Stimulated activated CD8-positive, alpha-beta memory T cell treated with anti-CD3 and anti-CD28 coated beads, Interleukin-4, amount 100 ng/mL, for 1 hour (primary cell): Measurements from ENCODE around the gene CHAD.

Experiments
- DNase-seq, 2 donors: peaks; one replicate each; pipeline ENCODE4 v3.0.0-alpha.2; 2020; ENCODE audit warnings: low read depth in 2 of 2, low spot score in 1 of 2

CHAD gene, protein sequence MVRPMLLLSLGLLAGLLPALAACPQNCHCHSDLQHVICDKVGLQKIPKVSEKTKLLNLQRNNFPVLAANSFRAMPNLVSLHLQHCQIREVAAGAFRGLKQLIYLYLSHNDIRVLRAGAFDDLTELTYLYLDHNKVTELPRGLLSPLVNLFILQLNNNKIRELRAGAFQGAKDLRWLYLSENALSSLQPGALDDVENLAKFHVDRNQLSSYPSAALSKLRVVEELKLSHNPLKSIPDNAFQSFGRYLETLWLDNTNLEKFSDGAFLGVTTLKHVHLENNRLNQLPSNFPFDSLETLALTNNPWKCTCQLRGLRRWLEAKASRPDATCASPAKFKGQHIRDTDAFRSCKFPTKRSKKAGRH

GRCh38 chr17:50468304-50469207, at the start of gene CHAD:
Gene CHAD (minus strand): TSS chr17:50468880. CDS start chr17:50468813, 67 bp downstream.
- DNase-seq = no peak

GRCh38 chr17:50517504-50518383, 49.1 kb upstream of the CHAD start:
- no peak for DNase-seq

DNA sequence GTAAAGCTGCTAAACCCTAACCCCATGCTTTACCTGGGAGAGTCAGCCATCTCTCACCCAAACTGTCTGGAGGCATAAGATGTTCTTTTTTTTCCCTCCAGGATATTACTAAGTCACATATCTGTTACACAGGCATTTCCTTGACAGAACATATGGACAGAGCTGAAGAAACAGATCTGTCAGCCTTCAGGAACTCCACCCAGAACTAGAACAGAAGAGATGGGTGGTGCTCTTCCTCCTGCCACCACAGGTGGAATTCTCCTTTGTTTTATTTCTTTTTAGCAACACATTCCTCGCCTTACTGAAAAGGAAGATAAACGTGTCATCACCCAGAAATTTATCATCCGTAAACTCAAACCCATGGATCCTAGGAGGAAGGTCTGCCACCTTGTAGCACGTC, 48.3 kb upstream of the CHAD start:
- no peak for DNase-seq

DNA sequence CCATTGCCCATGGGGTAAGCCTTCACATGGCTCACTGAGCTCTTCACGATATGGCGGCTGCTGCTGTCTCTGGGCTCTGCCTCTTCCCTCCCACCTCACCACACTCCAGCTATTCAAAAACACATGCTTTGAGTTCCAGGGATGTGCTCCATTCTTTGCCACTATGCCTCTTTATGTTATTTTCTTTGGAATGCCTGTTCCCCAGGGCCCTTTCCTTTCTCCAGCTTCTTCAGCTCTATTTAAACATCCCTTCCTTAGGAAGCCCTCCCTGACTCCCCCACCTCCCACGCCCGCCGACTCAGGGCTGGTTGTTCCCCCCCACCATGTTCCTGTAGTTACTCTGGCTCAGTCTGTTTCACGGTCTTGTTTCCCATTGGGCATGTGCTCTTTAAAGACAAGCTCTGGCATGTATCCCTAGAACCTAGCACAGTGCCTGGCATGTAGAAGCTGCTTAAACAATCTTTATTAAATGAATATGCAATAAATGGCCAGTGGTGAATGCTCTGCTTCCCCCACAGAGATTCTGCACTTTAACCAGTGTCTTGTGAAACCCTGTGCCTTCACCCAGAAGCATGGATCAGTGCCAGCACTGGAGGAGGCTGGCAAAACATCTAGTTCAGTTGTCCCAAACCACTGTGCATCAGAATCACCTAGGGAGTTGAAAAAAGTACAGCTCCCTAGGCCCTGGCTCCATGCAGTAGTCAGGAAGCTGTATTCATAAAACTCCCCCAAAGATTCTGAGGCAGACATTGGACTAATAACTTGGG, 46.4 kb upstream of the CHAD start:
- DNase-seq = no peak

GRCh38 chr17:50514388-50514787, 45.7 kb upstream of the CHAD start:
- no peak for DNase-seq

DNA sequence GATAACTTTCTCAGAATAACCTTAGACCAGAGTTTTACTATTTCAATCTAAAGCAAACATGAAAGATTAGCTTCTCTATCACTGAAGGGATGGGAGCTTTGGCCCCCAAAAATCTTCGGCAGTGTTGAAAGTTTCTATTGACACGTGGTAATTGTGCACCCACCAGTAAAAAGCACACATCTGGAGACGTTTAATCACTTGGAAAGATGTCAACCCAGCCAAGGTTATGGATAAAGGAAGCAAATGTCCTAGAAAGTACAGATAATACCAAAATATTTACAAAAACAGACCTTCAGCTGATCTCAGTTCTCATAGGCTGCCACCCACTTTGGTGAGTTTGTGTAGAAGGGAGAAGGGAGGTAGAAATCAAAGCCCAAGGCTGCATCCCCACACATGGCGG, 44.8 kb upstream of the CHAD start:
- no peak for DNase-seq

DNA sequence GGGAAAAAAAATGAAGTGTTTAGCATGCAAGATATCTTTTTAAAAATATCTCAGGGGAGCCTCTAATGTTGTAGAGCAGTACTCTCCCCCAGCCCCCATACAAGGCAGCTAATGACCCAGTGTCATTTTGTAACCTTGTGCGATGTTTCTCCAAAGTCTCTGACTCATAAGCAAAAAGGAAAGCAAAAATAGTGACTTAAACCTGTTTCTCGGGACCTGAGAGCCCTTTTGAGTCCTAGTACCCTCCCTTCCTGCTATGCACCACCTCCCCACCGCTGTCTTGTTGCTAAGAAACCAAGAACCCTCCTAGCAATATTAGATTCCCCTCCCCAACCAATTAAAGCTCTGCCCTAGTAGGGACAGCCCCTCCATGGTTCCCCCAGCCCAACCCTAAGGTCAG, 42.4 kb upstream of the CHAD start:
- DNase-seq = no peak

GRCh38 chr17:50508573-50509460, 40.1 kb upstream of the CHAD start:
- DNase-seq = no peak

DNA sequence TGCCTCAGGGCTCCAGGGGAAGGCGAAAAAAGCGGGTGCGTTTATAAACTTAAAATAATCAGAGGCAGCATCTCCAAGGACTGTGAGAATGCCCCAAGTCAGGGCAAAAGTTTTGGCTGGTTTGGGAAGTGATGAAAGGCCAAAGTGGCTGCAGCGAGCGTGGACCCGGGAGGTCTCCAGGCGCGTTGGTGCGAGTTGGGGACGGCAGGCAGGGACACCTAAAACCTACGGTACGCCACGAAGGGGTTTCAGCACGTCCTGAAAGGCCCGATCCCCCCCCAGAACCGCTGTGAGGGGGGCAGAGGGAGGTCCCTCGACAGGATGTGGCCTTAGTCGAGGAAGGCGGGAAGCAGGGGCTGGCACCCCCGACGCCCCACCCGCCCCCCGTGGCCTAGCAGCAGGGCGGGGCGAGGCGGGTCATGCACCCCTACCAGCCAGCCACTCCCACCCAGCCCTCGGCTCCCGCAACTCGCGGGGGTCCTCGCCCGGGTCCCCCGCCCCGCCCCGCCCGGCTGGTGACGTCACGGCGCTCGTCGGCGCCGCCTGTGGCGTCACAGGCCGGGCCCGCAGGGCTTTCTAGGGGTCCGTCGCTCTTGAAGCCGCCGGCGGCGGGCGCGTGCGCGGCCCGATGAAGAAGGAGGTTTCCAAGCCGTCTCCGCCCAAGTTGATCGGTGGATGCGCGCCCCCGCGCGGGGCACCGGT, 39.3 kb upstream of the CHAD start, which contains the start of gene MYCBPAP:
Gene MYCBPAP, plus strand, starts transcription at position 569 of the 702 bp plus-strand sequence. CDS start 236 bp downstream, outside the sequence.
- peak; percentile 19 to 60 for DNase-seq

GRCh38 chr17:50506298-50506697, 37.6 kb upstream of the CHAD start:
- DNase-seq = no peak

DNA sequence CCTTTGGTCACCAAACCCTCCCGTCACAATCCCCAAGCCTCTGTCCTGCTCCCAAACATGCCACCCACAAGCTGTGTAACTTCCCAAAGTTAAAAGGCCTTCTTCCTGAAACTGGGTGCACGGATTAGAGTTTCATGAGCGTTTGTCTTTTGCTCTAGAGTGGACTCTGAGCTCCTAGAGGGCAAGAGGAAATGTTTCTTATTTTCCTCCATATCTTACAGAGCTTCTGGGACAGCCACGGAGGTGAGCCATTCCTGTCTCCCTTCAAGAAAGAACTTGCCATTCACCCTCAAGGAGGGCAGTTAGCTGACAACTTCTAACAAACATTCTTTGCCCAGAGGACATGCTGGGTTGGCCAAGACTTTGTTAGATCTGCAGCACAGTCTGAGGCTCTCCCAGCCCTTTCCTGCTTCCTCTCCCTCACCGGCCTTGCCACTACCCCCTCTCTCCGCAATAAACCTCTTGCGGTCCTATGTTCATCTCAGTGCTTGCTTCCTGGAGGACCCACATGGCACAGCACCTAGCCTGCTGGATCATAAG, 37.0 kb upstream of the CHAD start:
- no peak for DNase-seq

GRCh38 chr17:50502301-50502990, 33.8 kb upstream of the CHAD start:
- DNase-seq = no peak

DNA sequence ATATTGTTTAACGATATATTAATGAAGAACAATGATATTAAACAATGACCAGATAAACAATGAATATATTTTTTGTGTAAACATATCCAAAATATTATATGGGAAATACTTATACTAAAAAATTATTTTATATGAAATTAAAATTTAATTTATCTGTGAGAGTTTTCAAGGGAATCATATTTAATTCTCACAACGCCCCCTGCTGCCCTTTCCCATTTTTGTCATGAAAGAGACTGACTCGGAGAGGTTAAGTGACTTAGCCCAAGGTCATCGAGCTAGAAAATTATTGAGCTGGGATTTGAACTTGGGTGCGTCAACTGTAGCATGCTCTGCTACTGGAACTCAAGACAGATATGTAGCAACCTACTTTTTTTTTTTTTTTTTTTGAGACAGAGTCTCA, 32.4 kb upstream of the CHAD start:
- DNase-seq = no peak

GRCh38 chr17:50499721-50500120, 31.0 kb upstream of the CHAD start:
- no peak for DNase-seq

DNA sequence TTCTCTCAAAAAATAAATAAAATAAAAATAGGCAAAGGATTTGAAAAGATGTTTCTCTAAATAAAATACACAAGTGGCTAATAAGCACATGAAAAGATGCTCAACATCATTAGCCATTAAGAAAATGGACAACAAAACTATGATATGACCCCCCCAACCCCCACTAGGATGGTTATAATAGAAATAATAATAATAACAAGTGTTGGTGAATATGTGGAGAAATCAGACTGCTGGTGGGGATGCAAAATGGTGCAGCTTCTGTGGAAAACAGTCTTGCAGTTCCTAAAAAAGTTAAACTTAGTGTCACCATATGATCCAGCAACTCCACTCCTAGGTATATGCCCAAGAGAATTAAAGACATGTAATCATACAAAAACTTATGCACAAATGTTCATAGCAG, 30.6 kb upstream of the CHAD start:
- no peak for DNase-seq

GRCh38 chr17:50498021-50498874, 29.6 kb upstream of the CHAD start:
- no peak for DNase-seq

GRCh38 chr17:50495918-50496317, 27.2 kb upstream of the CHAD start:
- no peak for DNase-seq
